Fibroblast of skin of back (primary cell): Measurements from ENCODE around the gene MMP24.
"Not testable (repeated sequence)": the region's sequence is repeated elsewhere in the genome, so short reads cannot be mapped to it uniquely, and the experiment has no call there.

Experiments used
- DNase-seq: peaks from one replicate; pipeline ENCODE4 v3.0.0-alpha.2; 2013

The MMP24 gene

DNA sequence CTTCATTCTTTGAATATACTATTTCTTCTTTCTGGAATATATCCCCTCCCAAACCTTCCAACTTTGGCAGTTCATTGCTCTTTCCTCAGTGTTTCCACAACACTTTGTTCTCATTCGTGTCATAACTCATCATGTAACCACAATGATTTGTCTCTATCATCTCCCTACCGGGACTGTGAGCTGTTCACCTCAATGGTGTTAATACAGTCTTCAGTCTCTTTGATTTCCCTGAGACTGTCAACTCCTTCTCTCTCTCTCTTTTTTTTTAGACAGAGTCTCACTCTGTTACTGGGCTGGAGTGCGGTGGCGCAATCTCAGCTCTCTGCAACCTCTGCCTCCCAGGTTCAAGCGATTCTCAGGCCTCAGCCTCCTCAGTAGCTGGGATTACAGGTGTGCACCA is 2.5 kb upstream of the MMP24 start:
- no peak for DNase-seq

DNA sequence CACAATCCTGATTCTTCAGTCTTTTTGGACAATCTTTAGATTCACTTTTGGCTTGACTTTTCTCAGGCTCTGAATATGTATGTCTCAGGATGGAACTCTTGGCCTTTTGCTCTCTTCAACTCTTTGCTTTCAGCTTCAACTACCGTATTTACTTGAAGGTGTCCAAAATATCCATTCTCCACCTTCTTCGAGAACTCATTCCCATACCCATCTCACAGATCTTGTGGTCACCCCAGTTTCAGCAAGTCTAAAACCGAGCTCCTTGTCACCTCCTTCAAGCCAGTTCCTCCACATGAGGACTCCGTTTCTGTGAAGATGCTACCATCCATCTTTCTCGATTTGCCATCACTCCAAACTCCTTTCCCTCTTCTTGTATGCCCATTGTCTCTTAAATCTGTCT is 2.0 kb upstream of the MMP24 start:
- no peak for DNase-seq

DNA sequence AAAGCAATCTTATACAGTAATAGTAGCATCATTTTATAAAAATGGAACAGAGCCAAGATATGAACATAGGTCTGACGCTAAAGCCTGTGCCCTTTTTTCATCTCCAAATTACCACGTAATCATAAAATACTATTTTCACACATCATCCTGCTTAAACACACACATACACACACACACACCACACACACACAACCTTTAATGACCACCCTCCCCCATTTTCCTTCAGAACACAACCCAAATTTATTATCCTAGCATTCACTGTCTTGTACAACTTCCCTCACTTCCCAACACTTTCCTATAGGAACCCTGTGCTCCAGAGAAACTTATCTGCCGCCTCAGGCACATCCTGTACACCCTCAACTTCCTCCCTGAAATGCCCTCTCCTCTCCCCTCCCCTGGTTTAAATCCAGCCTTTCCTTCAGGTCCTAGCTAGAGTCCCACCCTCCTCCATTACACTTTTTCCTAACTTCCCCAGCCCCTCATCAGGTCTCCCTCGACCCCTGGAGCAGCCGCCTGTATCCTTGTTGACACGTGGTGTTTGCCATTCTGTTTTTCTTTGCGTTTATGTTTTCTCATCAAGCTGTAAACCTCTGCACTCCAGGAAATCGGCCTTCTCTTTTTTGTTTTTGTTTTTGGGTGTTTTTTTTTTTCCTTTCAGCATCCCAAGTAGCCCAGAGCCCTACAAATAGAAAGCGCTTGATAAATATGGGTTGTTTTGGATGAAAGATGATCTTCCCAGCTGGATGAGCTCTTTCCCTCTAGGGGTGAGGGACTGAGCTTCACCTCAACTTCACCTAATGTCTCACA is 968 bp upstream of the MMP24 start:
- no peak for DNase-seq

DNA sequence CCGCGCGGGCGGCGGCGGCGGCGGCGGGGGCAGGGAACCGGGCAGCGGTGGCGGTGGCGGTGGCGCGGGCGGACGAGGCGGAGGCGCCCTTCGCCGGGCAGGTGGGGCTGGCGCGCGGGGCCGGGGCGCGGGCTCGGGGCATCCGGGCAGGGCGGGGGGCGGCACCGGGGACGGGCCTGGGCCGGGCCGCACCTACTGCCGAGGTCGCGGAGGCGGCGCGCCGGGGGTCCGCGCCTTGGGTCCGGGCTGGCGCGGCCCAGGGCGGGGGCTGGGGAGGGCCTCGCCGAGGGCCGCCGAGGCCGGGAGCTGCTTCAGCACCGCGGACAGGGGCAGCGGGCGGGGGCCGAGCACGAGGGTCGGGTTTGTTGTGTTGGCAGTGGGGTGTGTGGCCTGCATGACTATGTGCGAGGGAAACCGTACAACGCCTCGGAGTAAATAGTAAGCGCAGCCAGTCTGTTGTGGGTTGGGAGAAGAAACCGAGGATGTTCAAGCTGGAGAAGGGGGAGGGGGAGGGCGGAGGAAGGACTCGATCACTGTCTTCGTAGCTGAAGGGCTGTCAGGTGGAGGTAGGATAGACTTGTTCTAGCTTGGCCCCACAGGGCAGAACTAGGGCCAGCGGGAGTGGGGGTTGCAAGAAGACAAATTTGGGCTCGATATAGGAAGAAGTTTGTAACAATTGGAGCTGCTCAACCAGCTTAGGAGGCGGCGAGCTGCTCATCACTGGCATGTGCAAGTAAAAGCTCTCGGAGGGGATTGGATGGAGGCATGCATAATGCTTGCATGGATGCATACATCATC is 593 bp downstream of the MMP24 start:
- peak; percentile 52 for DNase-seq

DNA sequence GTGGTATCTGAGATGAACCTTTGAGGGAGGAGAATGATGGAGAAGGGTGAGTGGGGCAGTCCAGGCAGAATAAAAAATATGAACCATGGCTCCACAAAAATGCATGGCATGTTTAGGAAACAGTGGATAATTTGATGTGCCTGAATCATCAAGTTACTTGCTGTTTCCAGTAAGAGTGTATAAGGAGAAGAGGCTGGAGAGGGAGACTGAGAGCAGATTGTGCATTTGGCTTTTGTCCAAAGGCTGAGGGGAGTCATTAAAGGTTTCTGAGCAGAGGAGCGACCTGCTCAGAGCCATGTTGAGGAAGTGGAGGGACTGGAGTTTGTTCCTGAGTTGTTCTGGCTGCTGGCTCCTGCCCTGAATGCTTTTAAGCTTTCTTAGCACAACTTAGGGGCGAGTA is 6.1 kb downstream of the MMP24 start:
- DNase-seq: peak; percentile 90

DNA sequence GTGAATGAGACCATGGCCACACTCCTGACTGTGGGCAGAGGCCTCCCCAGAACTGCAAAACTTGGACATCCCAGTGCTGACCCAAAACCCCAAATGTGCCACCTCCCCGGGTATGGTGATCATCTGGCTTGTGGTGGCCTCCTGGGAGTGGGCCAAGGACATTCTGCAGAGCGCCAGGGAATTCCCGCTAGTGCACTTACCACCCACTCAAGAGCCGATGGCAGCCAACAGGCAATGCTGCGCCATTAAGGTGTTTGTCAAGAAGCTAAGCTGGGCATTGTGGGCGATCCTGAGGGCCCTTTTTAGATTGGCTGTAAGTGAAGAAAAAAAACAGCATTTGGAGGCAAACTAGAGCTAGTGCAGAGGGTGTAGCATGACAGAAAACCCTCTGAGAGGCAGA is 9.4 kb downstream of the MMP24 start:
- DNase-seq: no peak

DNA sequence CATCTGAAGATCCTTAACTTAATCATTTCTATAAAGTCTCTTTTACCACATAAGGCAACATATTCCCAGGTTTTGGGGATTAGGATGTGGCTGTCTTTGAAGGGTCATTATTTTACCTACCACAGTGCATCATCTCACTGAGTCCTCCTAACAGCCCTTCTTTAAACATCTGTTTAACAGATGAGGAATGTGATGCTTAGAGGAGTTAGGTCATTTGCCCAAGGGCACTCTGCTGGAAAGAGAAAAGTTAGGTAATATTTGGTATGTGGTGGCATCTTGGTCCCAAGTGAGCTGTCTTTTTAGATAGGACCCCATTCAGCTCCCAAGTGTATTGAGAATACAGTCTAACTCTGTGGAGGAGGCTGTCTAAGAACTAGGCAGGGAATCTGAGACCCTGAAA is 11.0 kb downstream of the MMP24 start:
- no peak for DNase-seq

DNA sequence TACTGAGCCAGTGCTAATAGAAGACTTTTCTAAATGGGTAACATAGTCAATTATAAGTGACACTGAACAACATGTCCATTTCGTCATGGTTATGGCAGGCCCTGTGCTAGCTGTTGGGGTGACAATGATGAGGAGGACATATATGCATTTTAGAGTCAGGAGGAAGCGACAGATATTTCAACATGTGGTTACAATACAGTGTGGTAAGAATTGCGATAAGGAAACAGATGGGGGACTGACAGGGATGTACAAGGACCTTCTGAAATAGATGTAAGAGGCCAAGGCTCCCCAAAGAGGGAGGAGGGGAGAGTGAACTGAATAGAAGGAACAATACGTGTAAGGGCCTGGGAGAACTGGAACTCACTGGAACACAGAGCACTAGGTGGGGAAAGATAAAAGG is 11.7 kb downstream of the MMP24 start:
- DNase-seq: no peak

DNA sequence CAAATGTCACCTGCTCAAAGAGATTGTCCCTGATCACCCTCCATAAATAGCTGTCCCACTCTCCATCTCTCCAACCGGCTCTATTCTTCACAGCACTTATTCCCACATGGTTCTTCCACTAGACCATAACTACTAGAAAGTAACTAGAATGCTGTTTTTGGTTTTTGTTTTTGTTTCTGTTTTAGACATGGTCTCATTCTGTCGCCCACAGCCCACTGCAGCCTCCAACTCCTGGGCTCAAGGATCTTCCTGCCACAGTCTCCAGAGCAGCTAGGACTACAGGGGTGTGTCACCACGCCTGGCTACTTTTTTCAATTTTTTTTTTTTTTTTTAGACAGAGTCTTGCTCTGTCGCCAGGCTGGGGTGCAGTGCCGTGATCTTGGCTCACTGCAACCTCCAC is 12.2 kb downstream of the MMP24 start:
- no peak for DNase-seq

DNA sequence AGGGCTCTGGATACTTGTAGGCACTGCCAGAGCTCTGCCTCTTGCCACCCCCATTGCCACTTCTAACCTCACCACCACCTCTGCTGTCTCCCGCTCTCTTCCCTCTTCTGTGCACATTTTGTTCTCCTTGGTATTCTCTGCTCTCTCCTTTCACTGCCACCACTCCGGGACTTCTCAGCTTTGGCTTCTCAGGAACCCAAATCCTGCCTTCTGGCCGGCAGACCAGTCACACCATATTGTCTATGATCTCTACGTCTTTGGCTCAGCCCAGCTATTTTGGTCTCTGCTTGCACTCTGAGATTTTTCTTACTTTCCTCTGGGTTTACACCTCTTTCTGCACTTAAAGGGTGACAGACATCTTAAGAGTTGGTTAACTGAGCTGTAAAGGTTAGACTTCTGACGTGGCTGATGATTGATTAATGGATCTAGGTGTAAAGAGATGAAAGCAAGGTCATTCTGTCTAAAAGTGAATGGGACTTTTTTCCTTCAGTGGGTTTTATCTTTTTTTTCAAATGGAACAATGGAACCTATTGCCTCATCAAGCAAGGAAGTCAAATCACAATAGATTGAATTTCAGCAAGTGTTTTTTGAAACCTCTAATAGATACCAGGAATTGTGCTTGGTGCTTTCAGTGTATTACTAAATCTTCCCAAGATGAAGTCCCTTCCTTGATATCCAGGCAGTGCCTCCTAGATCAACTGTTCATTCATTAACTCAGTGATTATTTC is 13.8 kb downstream of the MMP24 start:
- no peak for DNase-seq

DNA sequence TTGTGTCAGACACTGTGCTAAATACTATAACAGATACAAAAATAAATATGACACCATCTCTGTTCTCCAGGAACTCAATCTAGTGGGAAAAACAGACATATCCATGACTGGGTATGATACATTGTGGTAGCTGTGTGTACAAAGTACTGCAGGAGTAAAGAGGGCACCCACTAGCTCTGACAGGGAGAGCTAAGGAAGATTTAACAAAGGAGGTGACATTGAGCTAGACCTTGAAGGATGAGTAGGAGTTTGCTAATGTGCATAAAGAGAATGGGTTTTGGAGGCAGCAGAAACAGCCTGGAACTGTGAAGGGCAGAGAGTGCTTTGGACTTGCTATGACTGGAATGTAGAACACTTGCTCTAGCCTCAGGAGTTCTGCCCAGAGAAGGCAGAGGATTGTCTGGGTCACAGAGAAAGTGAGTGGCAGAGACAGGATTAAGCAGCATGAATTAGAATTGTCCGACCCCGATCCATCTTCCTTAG is 14.4 kb downstream of the MMP24 start:
- DNase-seq: no peak

DNA sequence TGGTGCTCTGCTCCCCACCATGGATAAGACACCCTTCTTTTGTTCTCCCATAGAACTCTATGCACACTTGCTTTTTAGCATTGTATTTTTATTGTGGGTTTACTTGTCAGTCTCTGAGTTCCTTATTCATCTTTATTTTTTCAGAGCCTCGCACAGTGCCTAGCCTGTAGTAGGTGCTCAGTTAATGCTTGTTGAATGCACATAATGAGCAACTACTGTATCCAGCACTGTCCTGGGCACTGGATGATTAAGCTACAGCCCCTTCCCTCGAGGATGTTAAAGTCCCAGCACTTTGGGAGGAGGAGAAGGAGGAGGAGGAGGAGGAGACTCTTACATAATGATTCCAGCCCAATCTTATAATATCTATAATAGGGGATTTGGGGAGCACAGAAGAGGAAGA is 16.8 kb downstream of the MMP24 start:
- DNase-seq: no peak

DNA sequence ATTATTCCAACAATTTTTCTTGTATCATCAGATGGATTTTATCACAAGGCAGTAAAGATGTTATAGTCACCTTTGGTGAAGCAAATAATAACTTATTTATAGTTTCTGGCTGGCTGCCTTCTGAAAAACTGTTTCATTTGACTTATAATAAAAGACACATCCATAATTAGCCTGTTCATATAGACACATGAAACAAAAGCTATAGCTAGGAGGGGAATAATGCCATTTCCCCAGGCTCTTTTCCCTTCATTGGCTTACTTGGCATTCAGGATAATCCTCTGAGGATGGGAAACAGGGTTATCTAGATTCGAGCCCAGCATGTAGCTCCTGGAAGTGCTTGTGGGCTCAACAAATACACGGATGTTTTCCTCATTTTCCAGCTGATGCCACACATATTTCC is 17.5 kb downstream of the MMP24 start:
- no peak for DNase-seq

DNA sequence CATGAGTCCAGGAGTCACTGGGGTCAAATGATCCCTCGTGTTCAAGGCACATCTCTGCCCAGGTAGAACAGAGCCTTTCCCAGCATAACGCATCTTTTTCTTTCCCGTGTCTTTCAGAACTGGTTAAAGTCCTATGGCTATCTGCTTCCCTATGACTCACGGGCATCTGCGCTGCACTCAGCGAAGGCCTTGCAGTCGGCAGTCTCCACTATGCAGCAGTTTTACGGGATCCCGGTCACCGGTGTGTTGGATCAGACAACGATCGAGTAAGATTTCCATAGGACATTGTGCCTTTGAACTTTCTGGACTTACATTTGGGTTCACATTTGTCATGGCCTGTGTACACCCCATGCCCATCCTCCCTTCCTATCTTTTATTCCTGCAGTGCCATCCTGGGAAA is 20.2 kb downstream of the MMP24 start:
- no peak for DNase-seq

DNA sequence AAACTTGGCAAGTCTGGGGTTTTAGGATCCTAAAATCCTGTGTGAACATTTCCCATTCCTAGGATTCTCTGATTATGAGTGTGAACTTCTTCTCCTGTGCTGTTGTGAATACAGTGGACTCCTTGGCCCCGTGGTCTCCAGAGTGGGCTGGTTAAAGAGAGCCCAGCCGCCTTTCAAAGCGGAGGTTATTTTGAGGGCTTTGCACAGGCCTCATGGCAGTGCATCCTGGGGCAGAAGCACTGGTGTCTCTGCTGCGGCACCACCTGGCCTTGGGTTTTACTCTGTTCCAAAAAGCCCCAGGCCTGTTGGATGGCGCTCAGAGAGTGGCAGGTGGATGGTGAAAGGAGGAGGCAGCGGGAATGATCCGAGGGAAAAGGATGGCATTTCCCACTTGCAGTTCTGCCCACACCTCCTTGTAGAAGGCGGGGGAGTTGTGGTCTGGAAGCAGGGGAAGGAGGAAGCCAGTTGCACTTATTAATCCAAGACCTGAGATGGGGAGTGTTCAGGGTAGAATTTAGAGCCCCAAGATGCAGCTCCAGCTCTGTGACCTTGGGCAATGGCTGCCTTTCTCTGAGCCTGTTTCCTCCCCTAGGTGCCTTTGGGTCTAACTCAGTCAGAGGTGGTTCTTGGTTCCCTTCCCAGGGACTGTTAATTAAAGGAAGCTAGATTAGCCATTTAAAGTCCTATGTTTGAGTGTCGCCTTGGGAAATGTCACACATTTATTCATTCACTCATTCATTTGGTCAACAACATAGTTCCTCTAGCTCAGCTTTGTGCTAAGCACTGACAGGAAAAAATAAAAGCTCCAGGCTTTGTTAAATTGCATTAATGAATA is 22.4 kb downstream of the MMP24 start:
- DNase-seq: peak; percentile 33

DNA sequence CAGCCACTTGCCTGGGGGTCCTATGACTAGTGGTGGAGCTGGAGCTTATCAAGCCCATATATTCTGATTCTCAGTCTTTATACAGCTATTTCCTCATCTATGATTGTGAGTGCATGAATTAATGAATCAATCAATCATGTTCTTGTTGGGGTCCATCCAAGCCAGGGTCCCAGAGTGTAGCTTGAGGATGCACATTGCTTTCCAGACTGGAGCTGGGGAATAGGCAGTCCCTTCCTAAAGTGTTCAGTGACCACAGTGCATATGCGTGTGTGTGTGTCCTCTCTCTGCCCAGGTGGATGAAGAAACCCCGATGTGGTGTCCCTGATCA is 25.1 kb downstream of the MMP24 start:
- DNase-seq: no peak

DNA sequence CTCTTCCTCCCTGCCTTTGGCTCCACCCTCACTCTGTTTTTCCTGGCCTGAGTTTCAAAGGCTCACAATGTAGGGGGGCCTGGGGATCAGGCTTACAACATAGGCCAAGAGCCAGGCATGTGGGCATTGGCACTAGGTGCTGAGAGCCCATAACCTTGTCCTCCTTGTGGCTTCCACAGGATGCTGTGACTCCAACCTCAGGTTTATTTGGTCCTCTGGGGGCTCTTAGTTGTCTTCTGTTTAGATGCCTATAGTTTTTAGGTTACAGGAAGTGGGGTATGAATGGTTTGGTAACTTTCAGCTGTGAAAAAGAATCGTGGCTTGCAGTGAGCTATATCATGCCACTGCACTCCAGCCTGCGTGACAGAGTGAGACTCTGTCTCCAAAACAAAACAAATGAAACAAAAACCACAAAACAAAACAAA is 25.6 kb downstream of the MMP24 start:
- DNase-seq: no peak

DNA sequence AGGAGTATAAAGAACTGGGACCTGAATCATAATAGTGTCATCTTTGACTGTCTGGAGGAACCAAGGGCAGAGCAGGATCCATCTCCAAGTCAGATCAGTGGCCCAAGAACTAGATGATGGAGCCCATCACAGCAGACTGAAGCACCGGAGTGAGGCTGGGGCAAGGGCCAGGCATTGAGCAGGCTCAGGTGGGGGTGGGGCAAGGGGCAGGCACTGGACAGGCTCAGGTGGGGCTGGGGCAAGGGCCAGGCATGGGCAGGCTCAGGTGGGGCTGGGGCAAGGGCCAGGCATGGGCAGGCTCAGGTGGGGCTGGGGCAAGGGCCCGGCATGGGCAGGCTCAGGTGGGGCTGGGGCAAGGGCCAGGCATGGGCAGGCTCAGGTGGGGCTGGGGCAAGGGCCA is 26.1 kb downstream of the MMP24 start:
- not testable (repeated sequence) for DNase-seq

DNA sequence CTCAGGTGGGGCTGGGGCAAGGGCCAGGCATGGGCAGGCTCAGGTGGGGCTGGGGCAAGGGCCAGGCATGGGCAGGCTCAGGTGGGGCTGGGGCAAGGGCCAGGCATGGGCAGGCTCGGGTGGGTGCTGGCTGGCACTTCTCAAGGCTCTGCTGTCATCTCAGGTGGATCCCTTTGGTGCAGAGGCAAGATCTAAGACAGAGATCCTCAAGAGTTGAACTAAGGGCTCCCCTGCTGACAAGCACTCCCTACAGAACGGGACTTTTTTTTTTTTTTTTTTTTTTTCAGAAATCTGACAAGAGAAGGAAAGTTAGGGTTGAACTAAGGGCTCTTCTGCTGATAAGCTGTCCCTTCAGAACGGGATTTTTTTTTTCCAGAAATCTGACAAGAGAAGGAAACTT is 26.5 kb downstream of the MMP24 start:
- DNase-seq: no peak

DNA sequence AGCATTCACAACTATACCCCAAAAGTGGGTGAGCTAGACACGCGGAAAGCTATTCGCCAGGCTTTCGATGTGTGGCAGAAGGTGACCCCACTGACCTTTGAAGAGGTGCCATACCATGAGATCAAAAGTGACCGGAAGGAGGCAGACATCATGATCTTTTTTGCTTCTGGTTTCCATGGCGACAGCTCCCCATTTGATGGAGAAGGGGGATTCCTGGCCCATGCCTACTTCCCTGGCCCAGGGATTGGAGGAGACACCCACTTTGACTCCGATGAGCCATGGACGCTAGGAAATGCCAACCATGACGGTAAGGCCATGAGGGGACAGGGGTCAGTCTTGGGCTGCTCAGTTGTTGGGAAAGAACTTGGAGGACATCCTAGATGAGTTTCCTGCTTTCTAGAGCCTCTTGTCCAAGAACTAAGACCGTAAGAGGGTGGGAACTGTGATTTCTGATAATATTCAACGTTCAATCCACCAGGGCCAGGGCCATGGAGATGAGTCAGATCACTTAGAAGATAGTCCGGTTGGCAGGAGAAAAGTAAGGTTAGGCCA is 28.0 kb downstream of the MMP24 start:
- no peak for DNase-seq

DNA sequence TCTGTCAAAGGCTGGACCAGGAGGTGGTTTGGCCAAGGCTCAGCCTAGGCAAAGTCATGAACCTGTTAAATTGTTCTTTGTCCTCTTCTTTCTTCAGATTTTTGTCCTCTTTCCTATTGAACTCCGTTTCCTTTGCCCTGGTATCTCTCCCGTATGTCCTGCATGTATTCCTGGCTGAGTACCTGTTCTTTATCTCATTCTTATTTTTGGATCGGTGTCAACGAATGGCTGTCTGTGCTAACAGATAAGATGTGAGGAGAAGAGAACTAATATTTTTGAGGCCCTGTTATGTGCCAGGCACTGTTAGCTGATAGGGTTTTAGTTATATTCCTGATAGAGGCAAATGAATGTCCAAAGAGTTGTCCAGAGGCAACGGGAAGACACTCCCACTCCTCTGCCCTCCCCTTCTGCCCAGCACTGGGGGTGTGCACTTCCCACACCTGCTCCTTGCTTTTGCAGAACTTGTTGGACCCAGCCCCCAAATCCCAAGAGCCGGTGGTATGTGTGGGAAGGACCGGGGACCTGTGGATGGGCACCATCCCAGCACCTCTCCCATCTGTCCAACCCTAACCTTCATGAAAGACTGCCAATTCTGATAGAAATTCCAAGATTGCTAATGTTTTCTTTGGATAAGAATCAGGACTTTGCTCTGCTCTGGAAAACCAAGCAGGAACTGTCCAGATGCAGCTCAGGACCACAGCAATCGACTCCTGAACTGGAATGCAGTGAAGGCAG is 30.9 kb downstream of the MMP24 start:
- DNase-seq: peak; percentile 19
